ENCODE data around the gene C20orf144.
"Not testable (repeated sequence)": the region's sequence is repeated elsewhere in the genome, so short reads cannot be mapped to it uniquely, and the experiment has no call there.

Gene C20orf144

GRCh38 chr20:33698966-33699365 is 36.8 kb downstream of the C20orf144 start:
- not testable (repeated sequence) for DNase-seq

GRCh38 chr20:33700696-33701441 is 38.7 kb downstream of the C20orf144 start:
- not testable (repeated sequence) for DNase-seq

DNA sequence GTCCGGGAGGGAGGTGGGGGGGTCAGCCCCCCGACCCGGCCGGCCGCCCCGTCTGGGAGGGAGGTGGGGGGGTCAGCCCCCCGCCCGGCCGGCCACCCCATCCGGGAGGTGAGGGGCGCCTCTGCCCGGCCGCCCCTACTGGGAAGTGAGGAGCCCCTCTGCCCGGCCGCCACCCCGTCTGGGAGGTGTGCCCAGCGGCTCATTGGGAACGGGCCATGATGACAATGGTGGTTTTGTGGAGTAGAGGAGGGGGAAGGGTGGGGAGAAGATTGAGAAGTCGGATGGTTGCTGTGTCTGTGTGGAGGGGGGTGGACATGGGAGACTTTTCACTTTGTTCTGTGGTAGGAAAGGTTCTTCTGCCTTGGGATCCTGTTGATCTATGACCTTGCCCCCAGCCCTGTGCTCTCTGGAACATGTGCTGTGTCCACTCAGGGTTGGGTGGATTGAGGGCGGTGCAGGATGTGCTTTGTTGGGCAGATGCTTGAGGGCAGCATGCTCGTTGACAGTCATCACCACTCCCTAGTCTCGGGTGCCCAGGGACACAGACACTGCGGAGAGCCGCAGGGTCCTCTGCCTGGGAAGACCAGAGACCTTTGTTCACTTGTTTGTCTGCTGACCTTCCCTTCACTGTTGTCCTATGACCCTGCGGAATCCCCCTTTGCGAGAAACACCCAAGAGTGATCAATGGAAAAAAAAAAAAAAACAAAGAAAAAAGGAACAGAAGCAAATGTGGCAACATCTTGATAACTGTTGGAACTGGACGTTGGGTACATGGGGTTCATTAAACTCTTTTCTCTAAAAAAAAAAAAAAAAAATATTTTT is 39.7 kb downstream of the C20orf144 start:
- no peak for DNase-seq

- DNase-seq, result no peak
These were observed 40.7 kb downstream of the C20orf144 start for GRCh38 chr20:33702861-33703260.

DNA sequence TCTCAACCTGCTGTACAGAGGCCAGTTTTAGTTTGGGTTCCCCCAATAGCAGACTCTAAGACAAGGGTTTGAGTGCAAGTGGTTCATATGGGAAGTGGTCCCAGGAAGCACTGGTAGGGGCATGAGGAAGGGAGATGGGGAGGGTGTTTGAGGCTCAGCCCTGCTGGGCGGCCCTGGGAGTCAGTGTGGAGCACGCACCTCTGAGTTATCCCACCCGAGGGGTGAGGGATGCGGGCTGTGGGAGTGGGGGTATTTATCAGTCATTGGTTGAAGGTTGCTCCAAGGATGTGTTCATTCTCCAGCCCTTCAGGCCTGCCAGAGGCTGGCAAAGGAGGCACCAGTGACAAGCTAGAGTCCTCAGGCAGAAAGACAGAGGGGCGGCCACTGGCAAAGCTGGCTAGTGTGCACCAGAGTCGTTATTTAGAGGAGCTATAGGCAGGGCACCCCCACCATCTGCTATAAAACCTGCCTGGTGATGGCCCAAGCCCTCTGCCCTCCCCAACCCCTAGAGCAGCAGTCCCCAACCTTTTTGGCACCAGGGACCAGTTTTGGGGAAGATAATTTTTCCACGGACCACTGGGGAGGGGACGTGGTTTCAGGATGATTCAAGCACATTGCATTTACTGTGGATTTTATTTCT is 41.5 kb downstream of the C20orf144 start:
- DNase-seq, result no peak

DNA sequence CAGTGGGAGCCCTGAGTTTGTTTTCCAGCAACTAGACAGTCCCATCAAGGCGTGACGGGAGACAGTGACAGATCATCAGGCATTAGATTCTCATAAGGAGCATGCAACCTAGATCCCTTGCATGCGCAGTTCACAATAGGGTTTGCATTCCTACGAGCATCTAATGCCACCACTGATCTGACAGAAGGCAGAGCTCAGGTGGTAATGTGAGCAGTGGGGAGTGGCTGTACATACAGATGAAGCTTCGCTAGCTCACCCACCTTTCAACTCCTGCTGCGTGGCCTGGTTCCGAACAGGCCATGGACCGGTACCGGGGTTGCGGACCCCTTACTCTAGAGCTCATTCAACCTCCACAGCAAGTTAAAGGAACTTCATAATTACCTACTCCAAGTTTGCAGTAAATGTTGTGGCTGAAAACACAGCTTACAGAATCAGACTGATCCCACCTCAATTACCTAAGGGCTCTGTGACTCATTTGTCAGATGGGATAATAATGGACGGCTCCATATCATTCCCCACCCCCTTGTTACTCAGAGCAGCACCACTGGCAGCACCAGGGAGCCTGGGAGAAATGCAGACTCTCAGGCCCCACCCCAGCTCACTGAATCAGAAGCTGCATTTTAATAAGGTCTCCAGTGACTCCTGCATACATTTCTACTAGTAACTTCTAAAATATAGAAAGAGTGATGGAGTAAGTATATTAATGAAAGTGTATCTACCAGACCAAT is 42.2 kb downstream of the C20orf144 start:
- DNase-seq, result no peak

- DNase-seq, result no peak
These were observed 45.5 kb downstream of the C20orf144 start for GRCh38 chr20:33707668-33708067.

GRCh38 chr20:33709398-33709797 is 47.3 kb downstream of the C20orf144 start:
- no peak for DNase-seq

DNA sequence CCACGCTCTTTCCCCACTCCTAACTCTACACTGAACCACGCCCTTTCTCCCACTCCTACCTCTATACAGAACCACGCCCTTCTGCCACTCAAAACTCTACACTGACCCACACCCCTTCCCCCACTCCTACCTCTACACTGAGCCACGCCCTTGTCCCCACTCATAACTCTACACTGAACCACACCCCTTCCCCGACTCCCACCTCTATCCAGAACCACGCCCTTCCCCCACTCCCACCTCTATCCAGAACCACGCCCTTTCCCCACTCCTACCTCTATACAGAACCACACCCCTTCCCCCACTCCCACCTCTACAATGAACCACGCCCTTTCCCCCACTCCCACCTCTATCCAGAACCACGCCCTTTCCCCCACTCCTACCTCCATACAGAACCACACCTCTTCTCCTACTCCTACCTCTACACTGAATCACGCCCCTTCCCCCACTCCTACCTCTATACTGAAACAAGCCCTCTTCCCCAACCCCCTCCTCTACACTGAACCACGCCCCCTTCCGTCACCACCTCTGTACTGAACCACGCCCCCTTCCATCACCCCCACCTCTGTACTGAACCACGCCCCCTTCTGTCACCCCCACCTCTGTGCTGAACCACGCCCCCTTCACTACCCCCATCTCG is 47.9 kb downstream of the C20orf144 start:
- no peak for DNase-seq

- DNase-seq, result no peak
These were observed 48.7 kb downstream of the C20orf144 start for GRCh38 chr20:33710681-33711445.

DNA sequence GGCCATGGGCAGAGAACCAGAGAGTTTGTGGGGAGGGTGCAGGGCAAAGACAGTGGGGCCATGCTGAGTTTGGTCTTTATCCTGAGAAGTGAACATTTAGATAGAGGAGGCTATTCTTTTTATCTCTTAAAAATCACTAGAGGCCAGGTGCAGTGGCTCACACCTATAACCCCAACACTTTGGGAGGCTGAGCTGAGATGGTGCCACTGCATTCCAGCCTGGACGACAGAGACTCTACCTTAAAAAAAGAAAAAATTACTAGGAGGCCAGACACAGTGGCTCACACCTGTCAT is 49.3 kb downstream of the C20orf144 start:
- no peak for DNase-seq
